PFSK-1 (cell line): ENCODE data around the gene POLR3A.

ENCODE experiments used
- POLR2AphosphoS5 ChIP-seq: IDR thresholded peaks from 2 replicates; pipeline ENCODE4 v1.6.1; 2012; ENCODE audit warnings: low read depth, mild to moderate bottlenecking, control low read depth, low read length, moderate library complexity
- REST ChIP-seq, 2 experiments: IDR thresholded peaks; 2 replicates each; pipeline versions ENCODE4 v1.6.1 to v1.8.0; 2011 to 2012; ENCODE audit warnings: low read depth in 2 of 2, low read length in 2 of 2, control low read depth in 1 of 2, inconsistent platforms in 1 of 2, mild to moderate bottlenecking in 1 of 2, moderate library complexity in 1 of 2; ENCODE audit not compliant: insufficient read depth in 1 of 2
- TAF1 ChIP-seq: IDR thresholded peaks from 2 replicates; pipeline ENCODE4 v1.6.1; 2012; ENCODE audit warnings: low read length, control low read depth, borderline replicate concordance; ENCODE audit not compliant: insufficient read depth

GRCh38 chr10:78010278-78010677 lies 19.0 kb downstream of the POLR3A start:
- no peak for TF ChIP-seq TAF1
- no peak for TF ChIP-seq REST (IDR thresholded peaks at IDR 0.05; ENCODE audit: insufficient read depth in 1 of 2, low read depth in 2 of 2, low read length in 2 of 2)
- no peak for TF ChIP-seq POLR2AphosphoS5
